CD4-positive, alpha-beta T cell treated with Interferon gamma for 1 hour (primary cell): ENCODE data around the gene BBOF1.
"Not testable (repeated sequence)": the region's sequence is repeated elsewhere in the genome, so short reads cannot be mapped to it uniquely, and the experiment has no call there.

Experiments used
- DNase-seq: peaks from one replicate; pipeline ENCODE4 v3.0.0-alpha.2; 2020

Gene BBOF1

GRCh38 chr14:74109369-74109768 lies 90.2 kb downstream of the BBOF1 start:
- no peak for DNase-seq

- DNase-seq: not testable (repeated sequence)
These were observed 92.5 kb downstream of the BBOF1 start for GRCh38 chr14:74111395-74112216.
